ENCODE measurements around the gene PDE2A. TPM values are rescaled to one million over a fixed set of nuclear protein-coding genes. Genes with fewer than 3 reads are reported as not detected.

Gene PDE2A
- total and polyA plus RNA-seq, 10 of the 15 experiments (the other 5 are each of a cell fraction or from before 2014, with no cell fraction given), result 0.06 to 0.15 (median 0.11) TPM; not detected in 6

- in situ Hi-C loops (cut with MboI) (no loop called here), intact Hi-C loops (cut with micrococcal nuclease; ENCODE audit: unreplicated experiment) (loop anchor here (1.0 to 2.0 kb wide), 2 partner anchors 58 to 160 kb away; no protein-coding TSS in a partner anchor)
- no peaks in the 10 kb centered on the region for H3K36me3 ChIP-seq (ENCODE audit: control insufficient read depth in 2 of 2, insufficient read depth in 2 of 2, low read length in 1 of 2)
- 4% methylated on average over 44 of the region's 59 CpGs for WGBS (ENCODE audit: insufficient coverage, insufficient replicate concordance, low lambda C conversion rate, missing lambda C conversion rate)
- H2AFZ ChIP-seq (ENCODE audit: control insufficient read depth, low read depth, low read length), result peak overlapping the region; percentile 72
- ChIA-PET RAD21 (ENCODE audit: unreplicated experiment) (interaction anchor here (2.6 kb wide), 1 partner anchor 57 kb away, joined by 12 read pairs; no protein-coding TSS in a partner anchor), POLR2A (no interaction called here), SMC1A (ENCODE audit: uncharacterized antibody, unreplicated experiment) (no interaction called here), CTCF (interaction anchor here (1.0 to 2.8 kb wide), 8 partner anchors 12 to 172 kb away, joined by 3 to 16 read pairs (median 6); no protein-coding TSS in a partner anchor)
- BruUV-seq (replicated peaks), result no TSS peak
- H3K9ac ChIP-seq (ENCODE audit: control insufficient read depth, insufficient read depth, low read length), result no peak overlapping the region
- H3K4me1 ChIP-seq (ENCODE audit: control insufficient read depth, insufficient read depth, low read length), result no peaks in the 10 kb centered on the region
- H3K27ac ChIP-seq (ENCODE audit: control insufficient read depth, insufficient read depth), result no peak overlapping the region
- no peak overlapping the region for H3K4me3 ChIP-seq
- DNase-seq (ENCODE audit: low read depth, low spot score), result no peak
- H3K79me2 ChIP-seq (ENCODE audit: control insufficient read depth, insufficient read depth, low read length), result no peaks in the 10 kb centered on the region
- peak overlapping the region; percentile 72 for H3K4me2 ChIP-seq (ENCODE audit: control insufficient read depth, insufficient read depth)
- no peaks in the 10 kb centered on the region for H3K9me3 ChIP-seq (replicated peaks; ENCODE audit: control insufficient read depth, insufficient read depth, low read length)
- peak; percentile 91 for ATAC-seq
- peak; percentile 64 for FAIRE-seq
- H3K27me3 ChIP-seq (replicated peaks in 1 of 2; ENCODE audit: control insufficient read depth in 2 of 2, insufficient read depth in 2 of 2, low read length in 1 of 2), result peaks cover 6 to 11% of the 10 kb centered on the region in 2 experiments; a peak in 3 of 4 replicates
- no peaks in the 10 kb centered on the region for H4K20me1 ChIP-seq (ENCODE audit: control insufficient read depth, insufficient read depth)
- TF ChIP-seq SMARCA5 (IDR thresholded peaks at IDR 0.05) (0 out of 2 replicates have a peak, but pooled peaks have one; percentile 55), NR2F1 (conservative IDR thresholded peaks at IDR 0.05) (peak; percentile 90), MTA3 (IDR thresholded peaks at IDR 0.05; ENCODE audit: borderline replicate concordance, low read length) (no peak), ZSCAN29 (IDR thresholded peaks at IDR 0.05) (peak; percentile 51; the same call in 1 of the 2 replicates), ETV6 (conservative IDR thresholded peaks at IDR 0.05 in 1 of 2, IDR thresholded peaks at IDR 0.05 in 1 of 2; ENCODE audit: borderline replicate concordance in 1 of 2, low read depth in 1 of 2) (no peak), RELA (IDR thresholded peaks at IDR 0.05; ENCODE audit: borderline replicate concordance, partially characterized antibody) (no peak), TCF3 (IDR thresholded peaks at IDR 0.05; ENCODE audit: borderline replicate concordance, insufficient read depth, low read depth, low read length) (no peak), BHLHE40 (IDR thresholded peaks at IDR 0.05; ENCODE audit: borderline replicate concordance in 1 of 2, low read depth in 2 of 2, low read length in 1 of 2) (peak in 1 of 2 experiments; percentile 87; a peak in 3 of 4 replicates), NRF1 (conservative IDR thresholded peaks at IDR 0.05; ENCODE audit: low read depth, low read length) (no peak), EGR1 (IDR thresholded peaks at IDR 0.05; ENCODE audit: borderline replicate concordance in 1 of 2, low read depth in 2 of 2, low read length in 2 of 2) (no peak), RB1 (IDR thresholded peaks at IDR 0.05; ENCODE audit: borderline replicate concordance) (peak; percentile 71; the same call in 1 of the 2 replicates), MXI1 (IDR thresholded peaks at IDR 0.05; ENCODE audit: low read depth, low read length) (no peak), EP300 (IDR thresholded peaks at IDR 0.05; ENCODE audit: borderline replicate concordance in 1 of 2, control insufficient read depth in 1 of 2, low read depth in 2 of 2, low read length in 2 of 2) (no peak), RELB (IDR thresholded peaks at IDR 0.05; ENCODE audit: low read depth) (no peak), NFXL1 (IDR thresholded peaks at IDR 0.05; ENCODE audit: borderline replicate concordance) (no peak), RCOR1 (conservative IDR thresholded peaks at IDR 0.05; ENCODE audit: low read depth, low read length) (no peak), GABPA (IDR thresholded peaks at IDR 0.05; ENCODE audit: low read depth) (no peak), IKZF1 (conservative IDR thresholded peaks at IDR 0.05) (0 out of 2 replicates have a peak, but pooled peaks have one; percentile 25)
- TF ChIP-seq, protein P1, sequence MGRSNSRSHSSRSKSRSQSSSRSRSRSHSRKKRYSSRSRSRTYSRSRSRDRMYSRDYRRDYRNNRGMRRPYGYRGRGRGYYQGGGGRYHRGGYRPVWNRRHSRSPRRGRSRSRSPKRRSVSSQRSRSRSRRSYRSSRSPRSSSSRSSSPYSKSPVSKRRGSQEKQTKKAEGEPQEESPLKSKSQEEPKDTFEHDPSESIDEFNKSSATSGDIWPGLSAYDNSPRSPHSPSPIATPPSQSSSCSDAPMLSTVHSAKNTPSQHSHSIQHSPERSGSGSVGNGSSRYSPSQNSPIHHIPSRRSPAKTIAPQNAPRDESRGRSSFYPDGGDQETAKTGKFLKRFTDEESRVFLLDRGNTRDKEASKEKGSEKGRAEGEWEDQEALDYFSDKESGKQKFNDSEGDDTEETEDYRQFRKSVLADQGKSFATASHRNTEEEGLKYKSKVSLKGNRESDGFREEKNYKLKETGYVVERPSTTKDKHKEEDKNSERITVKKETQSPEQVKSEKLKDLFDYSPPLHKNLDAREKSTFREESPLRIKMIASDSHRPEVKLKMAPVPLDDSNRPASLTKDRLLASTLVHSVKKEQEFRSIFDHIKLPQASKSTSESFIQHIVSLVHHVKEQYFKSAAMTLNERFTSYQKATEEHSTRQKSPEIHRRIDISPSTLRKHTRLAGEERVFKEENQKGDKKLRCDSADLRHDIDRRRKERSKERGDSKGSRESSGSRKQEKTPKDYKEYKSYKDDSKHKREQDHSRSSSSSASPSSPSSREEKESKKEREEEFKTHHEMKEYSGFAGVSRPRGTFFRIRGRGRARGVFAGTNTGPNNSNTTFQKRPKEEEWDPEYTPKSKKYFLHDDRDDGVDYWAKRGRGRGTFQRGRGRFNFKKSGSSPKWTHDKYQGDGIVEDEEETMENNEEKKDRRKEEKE (IDR thresholded peaks at IDR 0.05), result no peak
Measured at GRCh38 chr11:72642884-72643522, 31.2 kb downstream of the PDE2A start.
